ENCODE data around the gene PHACTR3.

PHACTR3 gene

DNA sequence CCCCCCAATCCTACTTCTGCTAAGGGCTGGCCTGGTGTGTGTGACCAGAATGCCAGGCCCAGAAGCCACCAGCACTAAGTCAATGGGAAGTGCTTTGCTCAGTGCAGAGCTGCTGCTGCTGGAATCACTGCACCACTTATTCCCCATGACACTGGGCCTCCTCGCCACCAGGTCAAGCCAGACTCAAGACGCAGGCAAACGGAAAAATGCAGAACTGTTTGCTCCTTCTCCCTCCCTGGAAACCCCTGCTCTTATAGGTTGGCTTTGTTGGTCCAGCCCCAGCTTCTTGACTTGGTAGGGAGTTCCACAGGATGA, 121.9 kb downstream of the PHACTR3 start:
- DNase-seq (ENCODE audit: low read depth in 1 of 2, low spot score in 1 of 2): no peak

DNA sequence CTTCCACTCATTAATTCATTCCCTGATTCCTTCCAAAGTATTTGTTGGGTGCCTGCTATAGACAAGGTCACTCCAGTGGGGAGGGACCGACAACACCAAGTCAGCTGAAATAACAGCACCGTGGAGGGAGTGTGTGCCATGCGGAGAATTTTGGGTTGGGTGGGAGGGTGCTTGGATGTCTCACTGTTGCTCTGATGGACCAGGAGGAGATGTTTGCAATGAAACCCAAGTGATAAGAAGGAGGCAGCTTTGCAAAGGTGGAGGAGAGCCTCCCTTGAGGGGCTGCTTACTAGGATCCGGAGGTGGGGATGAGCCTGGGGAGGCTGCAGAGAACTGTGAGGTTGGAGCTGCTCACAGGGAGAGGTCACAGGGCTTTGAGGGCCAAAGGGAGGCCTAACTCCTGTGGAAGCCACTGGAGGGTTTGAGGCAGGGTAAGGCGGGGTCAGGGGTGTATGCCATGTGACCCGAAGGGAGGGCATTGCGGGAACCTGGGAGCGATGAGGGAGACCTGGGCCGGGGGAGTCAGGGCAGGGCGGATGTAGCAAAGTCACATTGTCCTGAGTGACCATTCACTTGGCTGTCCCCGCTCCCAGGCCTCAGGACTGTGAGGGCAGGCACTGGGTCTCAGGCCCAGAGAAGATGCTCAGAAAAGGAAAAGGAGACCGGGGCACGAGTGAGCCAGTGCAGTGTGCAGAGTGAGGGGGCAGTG, 124.5 kb downstream of the PHACTR3 start:
- no peak for DNase-seq (ENCODE audit: low read depth in 1 of 2, low spot score in 1 of 2)

DNA sequence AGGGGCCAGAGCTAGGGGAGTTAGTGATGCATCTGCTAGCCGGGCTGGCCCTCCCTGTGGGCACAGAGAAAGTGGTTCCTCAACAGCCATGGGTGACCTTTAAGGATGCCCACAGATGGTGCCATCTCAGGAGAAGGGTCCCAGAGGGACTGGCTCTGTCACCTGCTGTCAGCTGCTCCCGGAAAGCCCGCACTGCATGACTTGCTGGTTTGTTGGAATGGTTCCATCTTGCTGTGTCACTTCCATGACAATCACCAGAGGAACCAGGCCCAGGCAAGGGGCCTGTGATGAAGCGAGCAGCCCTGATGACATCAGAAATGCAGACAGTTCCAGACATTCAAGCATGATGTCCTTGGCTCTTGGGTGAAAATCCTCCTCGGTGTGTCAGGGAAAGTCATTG, 125.2 kb downstream of the PHACTR3 start:
- no peak for DNase-seq (ENCODE audit: low read depth in 1 of 2, low spot score in 1 of 2)

DNA sequence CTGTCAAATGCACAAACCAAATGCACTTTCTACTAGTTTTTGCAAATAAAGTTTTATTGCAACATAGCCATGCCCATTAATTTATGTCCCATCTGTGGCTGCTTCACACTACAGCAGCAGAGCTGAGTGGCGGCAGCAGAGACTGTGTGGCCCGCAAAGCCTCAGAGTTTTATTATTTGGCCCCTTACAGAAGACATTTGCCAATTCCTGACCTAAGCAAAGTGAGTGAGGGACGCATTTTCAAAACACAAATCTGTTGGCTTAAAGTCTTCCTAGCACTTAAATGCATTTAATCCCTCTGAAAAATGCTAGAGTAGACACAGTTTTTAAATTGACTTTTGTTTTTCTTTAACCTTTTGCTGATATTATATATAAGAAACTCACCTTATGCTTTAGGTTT, 126.4 kb downstream of the PHACTR3 start:
- no peak for DNase-seq (ENCODE audit: low read depth in 1 of 2, low spot score in 1 of 2)

DNA sequence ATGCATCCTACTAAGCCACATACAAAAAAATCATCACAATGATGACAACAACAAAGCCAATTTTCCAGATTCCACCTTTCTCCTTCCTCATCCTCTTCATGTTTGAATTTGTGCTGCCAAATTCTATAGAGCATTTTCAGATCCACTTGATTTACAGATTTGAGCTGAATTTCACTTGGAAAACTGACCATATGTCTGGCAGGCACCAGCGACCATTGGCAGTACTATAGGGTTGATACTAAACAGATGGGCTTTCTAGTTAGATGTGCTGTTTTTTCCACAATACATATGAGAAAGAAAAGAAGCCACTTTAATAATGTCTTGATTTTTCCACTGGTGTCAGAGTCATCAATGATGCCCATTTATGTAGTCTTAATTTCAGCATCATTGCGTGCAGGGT, 127.0 kb downstream of the PHACTR3 start:
- no peak for DNase-seq (ENCODE audit: low read depth in 1 of 2, low spot score in 1 of 2)

DNA sequence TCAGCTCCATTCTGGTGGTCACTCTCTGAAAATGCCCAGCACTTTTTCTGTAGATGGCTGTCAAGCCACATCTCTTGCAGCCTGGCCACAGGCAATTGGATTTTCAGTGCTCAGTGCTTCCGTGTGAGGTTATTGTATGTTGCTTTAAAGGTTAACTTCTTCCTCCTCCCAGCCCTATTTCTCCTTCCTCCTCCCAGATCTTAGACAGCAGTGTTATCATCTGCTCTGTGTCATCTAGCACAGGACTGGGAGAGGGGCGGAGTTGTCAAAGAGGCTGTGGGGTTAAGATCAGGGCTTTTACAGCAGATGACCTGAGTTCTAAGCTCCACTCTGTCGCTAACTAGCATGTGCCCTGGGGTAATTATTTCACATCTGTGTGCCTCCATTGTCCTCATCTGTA, 129.0 kb downstream of the PHACTR3 start:
- DNase-seq (ENCODE audit: low read depth in 1 of 2, low spot score in 1 of 2): no peak

DNA sequence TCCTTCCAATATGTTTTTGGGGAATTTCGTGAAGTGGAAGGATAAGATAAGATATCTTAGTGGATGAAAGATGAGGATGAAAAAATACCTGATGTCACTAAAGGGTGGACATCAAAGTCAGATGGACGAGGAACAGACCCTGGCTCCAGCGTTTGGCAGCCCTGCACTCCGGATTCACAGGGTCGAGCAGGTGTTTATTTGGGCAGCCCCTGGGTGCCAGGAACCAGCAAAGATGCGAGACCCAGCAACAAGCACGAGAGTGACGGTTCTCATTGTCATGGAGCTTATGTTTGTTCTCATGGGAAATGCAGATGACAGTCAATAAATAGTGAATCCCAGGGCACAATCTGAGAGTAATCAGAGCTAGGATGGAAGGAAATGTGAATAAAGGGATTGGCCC, 131.1 kb downstream of the PHACTR3 start:
- no peak for DNase-seq (ENCODE audit: low read depth in 1 of 2, low spot score in 1 of 2)

DNA sequence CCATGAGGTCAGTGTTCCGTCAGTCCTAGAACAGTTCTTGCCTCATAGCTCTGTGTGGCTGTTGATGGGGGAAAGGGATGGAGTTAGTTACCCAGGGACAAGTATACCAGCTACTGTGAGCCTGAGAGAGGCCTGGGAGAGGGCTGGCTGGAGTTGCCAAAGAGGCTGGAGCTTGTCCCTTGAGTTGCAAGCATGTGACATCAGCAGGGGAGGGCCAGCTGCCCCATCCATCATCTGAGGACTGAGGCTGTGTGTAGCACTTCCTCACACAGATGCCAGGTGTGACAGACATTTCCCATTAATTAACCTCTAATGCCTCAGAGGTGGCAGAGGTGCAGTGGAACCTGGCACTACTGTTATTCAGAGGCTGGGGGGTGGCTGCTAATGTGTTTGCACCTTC, 131.6 kb downstream of the PHACTR3 start:
- no peak for DNase-seq (ENCODE audit: low read depth in 1 of 2, low spot score in 1 of 2)

DNA sequence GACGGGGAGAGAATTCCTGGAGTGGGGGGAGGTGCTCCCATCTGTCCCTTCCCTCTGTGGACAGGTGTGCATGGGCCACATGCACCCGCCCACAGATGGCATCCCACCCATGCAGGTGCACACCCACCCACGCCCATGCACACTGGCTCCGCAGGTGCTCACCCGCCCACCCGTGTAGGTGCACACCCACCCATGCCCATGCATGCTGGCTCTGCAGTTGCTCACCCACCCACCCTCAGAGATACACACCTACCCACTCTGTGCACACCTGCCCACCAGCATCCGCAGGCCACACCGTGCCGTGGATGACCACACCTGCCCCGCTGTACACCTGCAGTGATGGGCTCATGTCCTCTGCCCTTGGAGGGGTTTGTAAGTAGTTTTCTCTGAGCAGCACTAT, 132.0 kb downstream of the PHACTR3 start:
- DNase-seq (ENCODE audit: low read depth in 1 of 2, low spot score in 1 of 2): no peak

DNA sequence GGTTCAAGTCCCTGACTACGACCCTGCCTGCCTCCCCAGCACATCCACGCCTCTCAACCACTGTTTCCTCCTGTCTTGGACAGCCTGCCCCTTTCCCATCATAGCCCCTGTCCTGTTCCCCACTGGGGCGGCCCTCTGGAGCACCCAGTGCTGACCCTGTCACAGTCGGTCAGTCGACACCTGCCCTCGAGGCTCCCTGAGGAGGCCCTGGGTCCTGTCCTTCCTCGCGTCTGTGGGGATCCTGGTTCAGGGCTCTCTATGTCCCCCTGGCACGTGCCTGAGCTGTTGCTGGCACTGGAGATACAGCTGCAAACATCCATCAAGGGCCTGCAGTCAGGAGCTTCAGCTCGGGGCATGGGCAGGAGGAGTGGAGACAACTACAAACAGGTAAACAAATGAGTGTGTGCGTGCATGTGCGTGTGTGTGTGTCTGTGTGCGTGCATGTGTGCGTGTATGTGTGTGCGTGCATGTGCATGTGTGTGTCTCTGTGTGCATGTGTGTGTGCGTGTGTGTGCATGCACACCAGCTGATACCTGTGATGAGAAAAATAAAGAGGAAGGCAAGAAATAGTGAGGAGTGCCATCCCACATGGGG, 132.8 kb downstream of the PHACTR3 start:
- no peak for DNase-seq (ENCODE audit: low read depth in 1 of 2, low spot score in 1 of 2)

DNA sequence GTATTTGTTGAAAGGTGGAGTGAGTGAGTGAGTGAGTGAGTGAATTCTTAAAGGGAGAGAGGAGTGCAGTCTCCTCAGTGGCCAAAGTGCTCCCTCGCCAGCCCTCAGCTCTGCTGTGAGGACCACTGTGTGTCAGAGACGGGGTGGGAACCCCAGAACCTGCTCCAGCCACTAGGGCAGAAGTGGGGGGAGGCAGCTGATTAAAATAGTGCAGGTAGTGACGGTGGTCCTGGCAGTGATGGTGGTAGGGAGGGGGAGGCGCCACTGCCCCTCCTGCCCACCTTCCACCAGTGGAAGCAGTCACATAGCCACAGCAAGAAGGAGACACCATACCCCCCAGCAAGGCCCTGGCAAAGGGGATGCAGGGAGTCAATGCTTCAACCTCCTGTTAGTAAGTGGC, 133.5 kb downstream of the PHACTR3 start:
- no peak for DNase-seq (ENCODE audit: low read depth in 1 of 2, low spot score in 1 of 2)

DNA sequence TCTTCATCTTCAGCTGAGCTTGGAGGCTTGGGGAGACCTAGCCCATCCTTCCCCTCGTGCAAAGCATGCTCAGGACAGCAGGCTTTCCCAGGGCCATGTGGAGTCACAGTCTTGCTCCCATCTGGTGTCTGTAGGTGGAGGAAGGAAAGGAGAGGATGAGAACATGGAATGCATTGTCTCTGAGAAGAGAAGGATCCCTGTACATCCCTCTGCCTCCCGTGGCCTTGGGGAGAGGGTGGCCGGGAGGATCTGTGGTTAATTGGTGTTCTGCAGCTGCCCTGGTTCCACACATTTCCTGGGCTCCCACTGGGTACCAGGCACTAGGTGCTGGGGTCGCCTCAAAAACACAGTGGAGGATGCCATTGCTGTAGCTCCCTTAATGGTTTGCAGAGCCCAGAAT, 134.5 kb downstream of the PHACTR3 start:
- no peak for DNase-seq (ENCODE audit: low read depth in 1 of 2, low spot score in 1 of 2)

DNA sequence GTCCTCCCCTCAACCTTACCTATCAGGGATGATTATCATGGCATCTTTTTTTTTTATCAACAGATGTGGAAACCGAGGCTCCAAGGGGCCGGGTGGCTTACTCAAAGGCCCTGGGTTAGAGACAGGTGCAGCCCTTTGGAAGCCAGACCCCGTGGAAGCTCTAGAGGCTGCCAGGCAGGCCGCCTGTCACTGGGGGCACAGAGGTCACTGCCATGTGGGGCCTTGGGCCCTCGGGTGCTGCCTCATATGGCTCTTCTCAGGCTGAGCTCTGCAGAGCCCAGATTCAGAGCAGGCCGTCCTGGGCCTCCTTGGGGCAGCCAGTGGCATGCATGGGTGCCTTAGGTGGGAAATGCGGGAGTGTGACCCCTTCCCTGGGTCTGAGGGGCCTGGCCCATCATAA, 136.3 kb downstream of the PHACTR3 start:
- DNase-seq (ENCODE audit: low read depth in 1 of 2, low spot score in 1 of 2): no peak

DNA sequence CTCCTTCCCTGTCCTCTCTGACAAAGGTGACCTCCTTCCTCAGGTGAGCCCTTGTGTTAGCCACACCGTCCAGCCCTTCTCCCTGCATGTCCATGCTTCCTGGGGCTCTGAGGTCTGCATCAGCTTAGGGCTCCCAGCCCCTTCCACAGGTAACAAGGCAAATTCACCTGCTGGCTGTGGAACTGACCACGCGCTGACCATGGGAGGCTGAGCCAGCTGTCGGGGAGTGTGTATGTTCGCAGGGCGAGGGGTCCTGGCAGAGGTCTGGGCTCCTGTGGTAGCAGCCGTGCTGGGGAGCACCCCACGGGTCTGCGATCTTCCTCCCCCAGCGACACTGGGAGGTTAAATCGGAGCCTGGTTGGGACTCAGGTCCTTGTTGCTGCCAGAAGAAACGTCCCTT, 136.7 kb downstream of the PHACTR3 start:
- no peak for DNase-seq (ENCODE audit: low read depth in 1 of 2, low spot score in 1 of 2)

DNA sequence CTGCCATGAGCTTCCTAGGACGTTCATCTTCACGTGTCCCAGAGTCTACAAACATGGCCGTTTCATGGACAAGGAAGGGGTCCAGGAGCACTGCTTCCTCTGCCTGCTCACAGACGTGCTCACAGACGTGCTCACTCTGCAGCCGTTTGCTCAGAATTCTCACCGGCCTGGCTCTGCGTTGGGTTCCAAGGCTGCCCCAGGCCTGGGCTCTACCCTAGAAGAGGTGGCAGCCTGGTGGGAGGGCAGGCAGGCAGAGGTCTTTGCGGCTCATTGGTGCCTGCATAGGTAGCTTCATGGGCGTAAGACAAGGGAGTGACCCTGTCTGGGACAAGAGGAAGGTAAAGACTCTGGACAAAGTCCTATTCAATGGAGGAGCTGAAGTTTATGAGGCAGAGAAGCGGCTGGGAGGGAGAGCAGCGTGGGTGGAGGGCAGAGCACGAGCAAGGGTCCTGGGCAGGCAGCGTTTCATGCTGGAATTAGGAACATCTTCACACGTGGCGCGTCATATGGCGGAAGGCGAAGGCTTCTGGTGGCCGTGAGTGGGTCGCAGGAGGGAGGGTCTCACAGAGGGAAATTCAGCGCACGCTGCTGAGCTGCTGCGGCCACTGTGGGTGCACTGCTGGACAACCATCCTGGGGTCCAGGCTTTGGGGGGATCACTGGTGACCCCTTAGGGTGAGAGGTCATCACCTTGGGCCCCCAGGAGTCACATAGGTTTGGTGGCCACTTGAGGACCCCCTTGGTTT, 138.2 kb downstream of the PHACTR3 start:
- no peak for DNase-seq (ENCODE audit: low read depth in 1 of 2, low spot score in 1 of 2)

DNA sequence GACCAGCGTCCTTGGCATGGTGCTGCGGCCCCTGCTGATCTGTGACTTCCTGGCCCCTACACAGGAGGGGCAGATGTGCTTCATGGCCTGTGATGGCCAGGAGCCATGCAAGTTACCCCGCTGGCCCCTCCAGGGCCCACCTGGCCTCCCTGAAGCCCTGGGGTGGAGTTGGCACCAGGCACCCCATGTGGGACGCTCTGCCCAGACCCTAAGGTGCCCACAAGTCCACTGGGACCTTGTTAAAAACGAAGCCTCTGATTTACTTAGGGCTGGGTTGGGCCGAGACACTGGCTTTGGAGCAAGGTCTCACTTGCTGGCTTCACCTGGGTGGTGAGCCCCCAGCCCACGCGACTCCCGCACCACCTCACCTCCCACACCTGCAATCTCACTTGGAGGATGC, 139.0 kb downstream of the PHACTR3 start:
- DNase-seq (ENCODE audit: low read depth in 1 of 2, low spot score in 1 of 2): no peak

DNA sequence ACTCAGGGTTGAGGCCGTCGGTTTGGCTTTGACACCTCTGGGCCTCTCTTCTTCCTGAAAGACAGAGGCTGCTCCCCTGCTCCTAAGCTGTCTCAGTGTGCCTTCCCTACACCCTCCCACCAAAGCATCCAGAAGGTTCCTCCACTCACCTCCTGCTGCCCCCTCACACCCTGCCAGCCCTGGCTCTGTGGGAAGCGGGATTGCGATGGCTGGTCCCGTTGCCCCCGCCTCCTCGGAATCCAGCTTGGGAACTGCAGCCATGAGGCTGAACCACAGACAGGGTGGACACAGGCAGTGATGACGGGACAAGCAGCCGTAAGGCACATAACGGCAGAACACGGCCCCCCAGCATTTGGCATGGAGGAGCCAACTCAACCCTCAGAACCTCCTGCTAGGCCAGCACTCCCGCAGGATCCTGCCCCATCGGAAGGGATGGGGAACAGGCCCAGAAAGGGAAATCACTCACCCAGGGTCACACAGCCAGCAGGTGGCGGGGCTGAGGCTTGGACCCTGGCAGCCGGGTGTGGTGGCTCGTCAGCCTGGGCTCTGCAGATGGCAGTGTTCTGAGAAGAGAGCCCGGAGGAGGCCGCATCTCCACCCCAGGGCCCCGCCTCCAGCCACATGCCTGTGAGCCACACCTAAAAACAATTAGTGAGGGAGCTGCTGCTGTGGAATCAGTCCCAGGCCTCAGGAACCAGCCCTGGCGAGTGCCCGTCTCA, 139.6 kb downstream of the PHACTR3 start:
- DNase-seq (ENCODE audit: low read depth in 1 of 2, low spot score in 1 of 2): no peak

DNA sequence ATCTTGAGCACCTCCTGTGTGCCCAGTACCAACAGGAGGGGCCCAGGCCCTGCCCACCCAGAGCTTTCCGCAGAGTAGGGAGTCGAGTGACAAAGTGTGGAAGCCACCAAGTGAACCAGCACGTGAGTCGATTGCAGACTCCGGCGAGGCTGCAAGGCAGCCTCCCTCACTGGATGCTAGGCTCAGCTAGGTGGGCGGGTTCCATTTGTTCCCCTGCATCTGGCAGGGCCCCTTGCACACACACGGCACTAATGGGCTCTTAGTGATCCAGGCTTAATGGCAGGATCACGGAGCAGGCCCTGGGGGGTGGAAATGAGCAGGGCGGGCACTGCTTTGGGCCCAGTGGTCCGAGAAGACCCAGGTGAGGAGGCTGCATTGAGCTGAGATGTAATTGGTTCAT, 140.4 kb downstream of the PHACTR3 start:
- no peak for DNase-seq (ENCODE audit: low read depth in 1 of 2, low spot score in 1 of 2)

DNA sequence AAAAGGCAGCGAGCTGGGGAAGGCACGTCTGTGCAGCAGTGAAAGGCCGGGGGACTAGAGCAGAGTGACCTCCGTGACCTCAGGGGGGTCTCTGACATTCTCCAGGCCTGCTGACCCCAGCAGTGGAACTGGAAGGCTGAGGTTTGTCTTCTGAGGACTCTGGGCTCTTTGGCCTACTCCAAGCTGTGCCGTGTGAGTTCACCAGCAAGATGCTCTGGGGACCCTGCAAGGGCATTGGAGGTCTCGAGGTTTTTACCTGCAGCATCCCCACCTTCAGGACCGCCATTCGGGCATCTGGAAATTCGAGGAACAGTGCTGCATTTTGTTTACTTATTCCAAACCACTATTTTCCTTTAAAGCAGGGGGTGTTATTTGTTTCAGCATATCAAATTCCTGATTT, 140.9 kb downstream of the PHACTR3 start:
- DNase-seq (ENCODE audit: low read depth in 1 of 2, low spot score in 1 of 2): no peak

DNA sequence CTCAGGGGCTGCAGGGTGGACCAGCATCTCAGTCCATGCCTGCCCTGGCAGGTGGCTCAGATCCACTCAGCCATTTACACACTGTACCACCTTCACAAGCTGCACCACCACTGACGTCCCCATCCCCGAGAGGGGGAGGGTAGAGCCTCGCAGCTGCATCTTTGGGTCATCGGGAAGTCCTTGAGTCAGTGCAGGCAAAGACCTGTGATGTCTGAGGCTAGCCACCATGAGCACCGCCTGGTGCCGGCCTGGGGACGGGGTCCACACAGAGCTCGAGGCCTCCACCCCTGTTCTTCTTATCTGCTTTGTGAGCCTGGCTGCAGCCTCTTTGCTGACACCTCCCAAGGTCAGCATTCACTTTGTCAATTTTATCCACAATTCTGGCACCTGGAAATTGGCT, 141.4 kb downstream of the PHACTR3 start:
- no peak for DNase-seq (ENCODE audit: low read depth in 1 of 2, low spot score in 1 of 2)

DNA sequence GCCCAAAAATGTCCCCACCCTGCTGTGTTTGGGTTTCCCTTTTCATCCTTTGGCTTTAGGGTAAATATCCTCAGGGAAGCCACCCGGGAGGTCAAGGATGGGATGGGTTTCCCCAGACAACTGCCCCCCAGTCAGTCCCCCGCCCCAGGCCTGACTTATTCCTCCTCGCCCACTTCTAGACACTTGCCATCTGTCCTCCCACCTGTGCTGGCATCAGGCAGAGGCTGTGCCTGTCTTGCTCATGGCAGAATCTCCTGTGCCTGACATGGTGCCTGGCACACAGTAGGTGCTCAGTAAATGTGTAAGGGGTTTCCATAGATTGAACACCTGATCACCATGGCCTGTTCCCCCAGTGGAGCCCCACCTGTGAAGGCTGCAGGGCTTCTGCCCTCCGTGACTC, 141.8 kb downstream of the PHACTR3 start:
- DNase-seq (ENCODE audit: low read depth in 1 of 2, low spot score in 1 of 2): no peak
